ENCODE data around the gene PRAMEF18.
"Not testable (repeated sequence)": the region's sequence is repeated elsewhere in the genome, so short reads cannot be mapped to it uniquely, and the experiment has no call there.

DNA sequence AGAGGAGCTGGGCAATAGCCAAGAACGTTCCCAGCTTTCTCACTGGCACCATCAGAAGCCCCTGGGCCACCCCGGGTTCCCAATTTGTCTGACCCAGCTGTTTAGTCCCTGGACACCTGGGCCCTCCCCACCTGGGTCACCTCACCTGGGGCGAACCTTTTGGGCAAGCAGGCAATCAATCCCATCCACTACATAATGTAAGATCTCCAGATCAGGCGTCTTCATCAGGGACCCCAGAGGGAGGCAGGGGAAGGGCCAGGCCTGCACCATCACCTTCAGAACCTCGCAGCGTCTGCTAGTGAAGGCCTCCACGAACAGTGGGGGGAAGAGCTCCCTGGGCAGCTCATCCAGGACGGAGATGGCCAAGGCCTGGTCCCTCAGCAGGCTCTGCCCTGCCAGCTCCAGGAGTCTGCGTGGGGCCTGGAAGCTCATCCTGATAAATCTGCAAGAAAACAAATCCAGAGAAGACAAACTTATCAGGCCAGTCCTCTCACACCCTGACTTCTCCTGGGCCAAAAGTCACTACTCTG, at the start of gene PRAMEF18:
- TF ChIP-seq, protein P1, sequence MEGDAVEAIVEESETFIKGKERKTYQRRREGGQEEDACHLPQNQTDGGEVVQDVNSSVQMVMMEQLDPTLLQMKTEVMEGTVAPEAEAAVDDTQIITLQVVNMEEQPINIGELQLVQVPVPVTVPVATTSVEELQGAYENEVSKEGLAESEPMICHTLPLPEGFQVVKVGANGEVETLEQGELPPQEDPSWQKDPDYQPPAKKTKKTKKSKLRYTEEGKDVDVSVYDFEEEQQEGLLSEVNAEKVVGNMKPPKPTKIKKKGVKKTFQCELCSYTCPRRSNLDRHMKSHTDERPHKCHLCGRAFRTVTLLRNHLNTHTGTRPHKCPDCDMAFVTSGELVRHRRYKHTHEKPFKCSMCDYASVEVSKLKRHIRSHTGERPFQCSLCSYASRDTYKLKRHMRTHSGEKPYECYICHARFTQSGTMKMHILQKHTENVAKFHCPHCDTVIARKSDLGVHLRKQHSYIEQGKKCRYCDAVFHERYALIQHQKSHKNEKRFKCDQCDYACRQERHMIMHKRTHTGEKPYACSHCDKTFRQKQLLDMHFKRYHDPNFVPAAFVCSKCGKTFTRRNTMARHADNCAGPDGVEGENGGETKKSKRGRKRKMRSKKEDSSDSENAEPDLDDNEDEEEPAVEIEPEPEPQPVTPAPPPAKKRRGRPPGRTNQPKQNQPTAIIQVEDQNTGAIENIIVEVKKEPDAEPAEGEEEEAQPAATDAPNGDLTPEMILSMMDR (conservative IDR thresholded peaks at IDR 0.05; ENCODE audit: low read length), result not testable (repeated sequence)
- not testable (repeated sequence) for TF ChIP-seq EZH2phosphoT487 (IDR thresholded peaks at IDR 0.05; ENCODE audit: borderline replicate concordance, low read depth, low read length)

All from OCI-LY7 (cell line).